Bronchial epithelial cell (primary cell): ENCODE measurements around the gene LYG1. TPM values are rescaled to one million over a fixed set of nuclear protein-coding genes. Genes with fewer than 3 reads are reported as not detected.
"Not testable (repeated sequence)": the region's sequence is repeated elsewhere in the genome, so short reads cannot be mapped to it uniquely, and the experiment has no call there.

Experiments
- DNase-seq: peaks from one replicate; pipeline ENCODE4 v3.0.0-alpha.2; 2010; ENCODE audit warnings: low read depth
- FAIRE-seq: peaks from 2 replicates; lab custom pipeline; 2011; peaks lifted over from hg19 to GRCh38; lab: Jason Lieb, UNC
- H3K27me3 ChIP-seq: 2 replicates; pipeline ENCODE4 v1.5.1; 2011; ENCODE audit warnings: low read length; ENCODE audit not compliant: control insufficient read depth, insufficient read depth
- H3K36me3 ChIP-seq: 2 replicates; pipeline ENCODE4 v1.5.1; 2011; ENCODE audit warnings: low read length; ENCODE audit not compliant: control insufficient read depth, insufficient read depth
- H3K4me3 ChIP-seq: 2 replicates; pipeline ENCODE4 v1.5.1; 2011; ENCODE audit warnings: mild to moderate bottlenecking, low read depth, low read length, control low read depth
- total RNA-seq: library from RNA; depleted of rRNA; stranded (reverse); fragments of >200 nt; gene quantifications from 2 replicates; pipeline ENCODE4 v1.2.1, GENCODE V29; 2014
- TF ChIP-seq, protein P1 (sequence below): IDR thresholded peaks from 2 replicates; pipeline ENCODE4 v1.5.1; 2011; ENCODE audit warnings: mild to moderate bottlenecking, moderate library complexity, low read length, control low read depth, inconsistent platforms; ENCODE audit not compliant: insufficient read depth, severe bottlenecking

Gene LYG1
- total RNA-seq, 1 donor from 2014 or later, result 0.26 TPM

GRCh38 chr2:99338029-99338585 is 37.1 kb upstream of the LYG1 start:
- no peak for FAIRE-seq
- TF ChIP-seq, protein P1, sequence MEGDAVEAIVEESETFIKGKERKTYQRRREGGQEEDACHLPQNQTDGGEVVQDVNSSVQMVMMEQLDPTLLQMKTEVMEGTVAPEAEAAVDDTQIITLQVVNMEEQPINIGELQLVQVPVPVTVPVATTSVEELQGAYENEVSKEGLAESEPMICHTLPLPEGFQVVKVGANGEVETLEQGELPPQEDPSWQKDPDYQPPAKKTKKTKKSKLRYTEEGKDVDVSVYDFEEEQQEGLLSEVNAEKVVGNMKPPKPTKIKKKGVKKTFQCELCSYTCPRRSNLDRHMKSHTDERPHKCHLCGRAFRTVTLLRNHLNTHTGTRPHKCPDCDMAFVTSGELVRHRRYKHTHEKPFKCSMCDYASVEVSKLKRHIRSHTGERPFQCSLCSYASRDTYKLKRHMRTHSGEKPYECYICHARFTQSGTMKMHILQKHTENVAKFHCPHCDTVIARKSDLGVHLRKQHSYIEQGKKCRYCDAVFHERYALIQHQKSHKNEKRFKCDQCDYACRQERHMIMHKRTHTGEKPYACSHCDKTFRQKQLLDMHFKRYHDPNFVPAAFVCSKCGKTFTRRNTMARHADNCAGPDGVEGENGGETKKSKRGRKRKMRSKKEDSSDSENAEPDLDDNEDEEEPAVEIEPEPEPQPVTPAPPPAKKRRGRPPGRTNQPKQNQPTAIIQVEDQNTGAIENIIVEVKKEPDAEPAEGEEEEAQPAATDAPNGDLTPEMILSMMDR, result no peak
- DNase-seq, result peak; percentile 51

GRCh38 chr2:99337113-99338028 is 36.4 kb upstream of the LYG1 start, which contains the start of gene EIF5B:
Gene EIF5B (plus strand): TSS chr2:99337389. CDS start chr2:99337555, 166 bp downstream.
- Histone ChIP-seq H3K27me3 (no peaks in the 10 kb centered on the region), H3K4me3 (peak within 1 kb of the TSS; percentile 48), H3K36me3 (no peaks in the 10 kb centered on the region)
- DNase-seq (peak; percentile 89), FAIRE-seq (no peak)
- TF ChIP-seq, protein P1, result peak; percentile 71

More at GRCh38 chr2:99338029-99338585, 37.1 kb upstream of the LYG1 start:
- H3K4me3 ChIP-seq, result peak overlapping the region; percentile 48
- no peaks in the 10 kb centered on the region for H3K36me3 ChIP-seq
- no peaks in the 10 kb centered on the region for H3K27me3 ChIP-seq

GRCh38 chr2:99336804-99337112 is 35.8 kb upstream of the LYG1 start:
- FAIRE-seq (no peak), DNase-seq (peak; percentile 52)
- H3K36me3 ChIP-seq, result no peaks in the 10 kb centered on the region
- peak overlapping the region; percentile 48 for H3K4me3 ChIP-seq
- H3K27me3 ChIP-seq, result no peaks in the 10 kb centered on the region
- TF ChIP-seq, protein P1, result no peak

- TF ChIP-seq, protein P1, result no peak
- peak; percentile 98 for DNase-seq
- H3K36me3 ChIP-seq, result peaks cover under 1% of the 10 kb centered on the region
- peak; percentile 60 for FAIRE-seq
- H3K27me3 ChIP-seq, result no peaks in the 10 kb centered on the region
- peak within 1 kb of the TSS; percentile 48 for H3K4me3 ChIP-seq
These were observed 35.2 kb upstream of the LYG1 start, which contains the start of gene TXNDC9 for GRCh38 chr2:99335911-99336803. Gene TXNDC9 (minus strand): TSS chr2:99336333. CDS start chr2:99333210, 3,123 bp downstream.

- no peak for FAIRE-seq
- TF ChIP-seq, protein P1, result no peak
- DNase-seq, result no peak
- Histone ChIP-seq H3K4me3 (no peak overlapping the region), H3K36me3 (peaks cover 15% of the 10 kb centered on the region), H3K27me3 (no peaks in the 10 kb centered on the region)
These were observed 24.4 kb upstream of the LYG1 start for GRCh38 chr2:99325384-99325783.

DNA sequence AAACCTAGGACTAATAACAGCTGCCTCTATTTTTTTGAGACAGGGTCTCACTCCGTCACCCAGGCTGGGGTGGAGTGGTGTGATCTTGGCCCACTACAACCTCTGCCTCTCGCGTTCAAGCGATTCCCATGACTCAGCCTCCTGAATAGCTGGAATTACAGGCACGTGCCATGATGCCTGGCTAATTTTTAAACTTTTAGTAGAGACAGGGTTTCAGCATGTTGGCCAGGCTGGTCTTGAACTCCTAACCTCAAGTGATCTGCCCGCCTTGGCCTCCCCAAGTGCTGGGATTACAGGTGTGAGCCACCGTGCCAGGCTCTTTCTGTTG is 16.8 kb upstream of the LYG1 start:
- not testable (repeated sequence) for FAIRE-seq, H3K27me3 ChIP-seq, H3K4me3 ChIP-seq, H3K36me3 ChIP-seq, DNase-seq
